Bronchial epithelial cell (primary cell): Measurements from ENCODE around the gene C2orf72. TPM values are rescaled to one million over a fixed set of nuclear protein-coding genes. Genes with fewer than 3 reads are reported as not detected.

Source experiments
- DNase-seq: peaks from one replicate; pipeline ENCODE4 v3.0.0-alpha.2; 2010; ENCODE audit warnings: low read depth
- FAIRE-seq: peaks from 2 replicates; lab custom pipeline; 2011; peaks lifted over from hg19 to GRCh38; lab: Jason Lieb, UNC
- H3K27me3 ChIP-seq: 2 replicates; pipeline ENCODE4 v1.5.1; 2011; ENCODE audit warnings: low read length; ENCODE audit not compliant: control insufficient read depth, insufficient read depth
- H3K36me3 ChIP-seq: 2 replicates; pipeline ENCODE4 v1.5.1; 2011; ENCODE audit warnings: low read length; ENCODE audit not compliant: control insufficient read depth, insufficient read depth
- H3K4me3 ChIP-seq: 2 replicates; pipeline ENCODE4 v1.5.1; 2011; ENCODE audit warnings: mild to moderate bottlenecking, low read depth, low read length, control low read depth
- CTCF ChIP-seq: IDR thresholded peaks from 2 replicates; pipeline ENCODE4 v1.5.1; 2011; ENCODE audit warnings: mild to moderate bottlenecking, moderate library complexity, low read length, control low read depth, inconsistent platforms; ENCODE audit not compliant: insufficient read depth, severe bottlenecking
- total RNA-seq: library from RNA; depleted of rRNA; stranded (reverse); fragments of >200 nt; gene quantifications from 2 replicates; pipeline ENCODE4 v1.2.1, GENCODE V29; 2014

C2orf72 gene
- total RNA-seq, 1 donor from 2014 or later: not detected

- TF ChIP-seq CTCF: no peak
- FAIRE-seq: no peak
- H3K36me3 ChIP-seq: no peaks in the 10 kb centered on the region
- no peak for DNase-seq
- peaks cover 2% of the 10 kb centered on the region for H3K27me3 ChIP-seq
- no peak overlapping the region for H3K4me3 ChIP-seq
Observed at GRCh38 chr2:231030725-231031124, 6.6 kb upstream of the C2orf72 start.

GRCh38 chr2:231032575-231033140, 4.7 kb upstream of the C2orf72 start:
- H3K36me3 ChIP-seq: no peaks in the 10 kb centered on the region
- H3K27me3 ChIP-seq: peaks cover 9% of the 10 kb centered on the region
- FAIRE-seq (no peak), DNase-seq (no peak)
- no peak for TF ChIP-seq CTCF
- H3K4me3 ChIP-seq: no peak overlapping the region

GRCh38 chr2:231033147-231034132, 3.9 kb upstream of the C2orf72 start:
- no peak for TF ChIP-seq CTCF
- no peaks in the 10 kb centered on the region for H3K36me3 ChIP-seq
- peaks cover 11% of the 10 kb centered on the region for H3K27me3 ChIP-seq
- DNase-seq: no peak
- no peak overlapping the region for H3K4me3 ChIP-seq
- FAIRE-seq: no peak

- FAIRE-seq: no peak
- H3K4me3 ChIP-seq: no peak overlapping the region
- no peak for DNase-seq
- no peak for TF ChIP-seq CTCF
- peaks cover 18% of the 10 kb centered on the region for H3K27me3 ChIP-seq
- no peaks in the 10 kb centered on the region for H3K36me3 ChIP-seq
Observed at GRCh38 chr2:231034291-231034882, 2.9 kb upstream of the C2orf72 start.

- TF ChIP-seq CTCF: no peak
- H3K36me3 ChIP-seq: no peaks in the 10 kb centered on the region
- peaks cover 21% of the 10 kb centered on the region for H3K27me3 ChIP-seq
- DNase-seq: no peak
- no peak for FAIRE-seq
- no peak overlapping the region for H3K4me3 ChIP-seq
Observed at GRCh38 chr2:231036131-231036530, 1.2 kb upstream of the C2orf72 start.
